Measurements from ENCODE around the gene SLC51A. TPM values are rescaled to one million over a fixed set of nuclear protein-coding genes. Genes with fewer than 3 reads are reported as not detected.
"Not testable (repeated sequence)": the region's sequence is repeated elsewhere in the genome, so short reads cannot be mapped to it uniquely, and the experiment has no call there.

The SLC51A gene
- polyA plus RNA-seq, 1 donor: 7.8 TPM

- DNase-seq: no peak
These were observed 25.4 kb downstream of the SLC51A start for GRCh38 chr3:196241704-196242103.

GRCh38 chr3:196244166-196244565 lies 27.8 kb downstream of the SLC51A start:
- not testable (repeated sequence) for DNase-seq

DNA sequence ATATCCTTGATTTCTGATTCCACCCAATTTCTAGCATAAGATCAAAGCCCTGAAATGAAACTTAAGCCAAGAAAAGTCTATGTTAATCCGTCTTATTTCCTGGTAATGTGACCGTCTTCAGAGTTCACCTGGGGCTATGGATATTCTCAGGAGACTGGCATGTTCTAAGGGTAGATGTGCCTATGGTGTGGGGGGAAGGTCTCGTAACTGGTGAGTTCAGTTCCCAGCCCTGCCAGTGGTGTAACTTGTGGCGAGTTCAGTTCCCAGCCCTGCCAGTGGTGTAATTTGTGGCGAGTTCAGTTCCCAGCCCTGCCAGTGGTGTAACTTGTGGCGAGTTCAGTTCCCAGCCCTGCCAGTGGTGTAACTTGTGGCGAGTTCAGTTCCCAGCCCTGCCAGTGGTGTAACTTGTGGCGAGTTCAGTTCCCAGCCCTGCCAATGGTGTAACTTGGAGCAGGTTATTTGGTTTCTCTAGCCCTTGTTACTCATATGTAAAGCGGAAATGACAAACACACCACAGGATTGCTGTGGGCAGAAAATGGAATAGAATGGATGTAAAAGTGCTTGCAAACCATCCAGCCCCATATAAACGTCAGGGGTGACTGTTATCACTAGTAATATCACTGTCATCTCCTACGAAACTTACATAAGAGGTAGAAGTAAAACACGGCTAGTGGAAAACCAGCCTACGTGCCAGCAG lies 30.4 kb downstream of the SLC51A start:
- DNase-seq: no peak

DNA sequence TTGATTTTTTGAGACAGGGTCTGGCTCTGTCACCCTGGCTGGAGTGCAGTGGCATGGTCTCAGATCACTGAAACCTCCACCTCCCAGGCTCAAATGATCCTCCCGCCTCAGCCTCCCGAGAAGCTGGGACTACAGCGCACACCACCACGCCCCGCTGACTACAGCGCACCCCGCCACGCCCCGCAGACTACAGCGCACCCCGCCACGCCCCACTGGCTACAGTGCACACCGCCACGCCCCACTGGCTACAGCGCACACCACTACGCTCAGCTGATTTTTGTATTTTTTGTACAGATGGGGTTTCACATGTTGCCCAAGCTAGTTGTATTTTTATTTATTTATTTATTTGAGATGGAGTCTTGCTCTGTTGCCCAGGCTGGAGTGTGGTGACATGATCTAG lies 35.6 kb downstream of the SLC51A start:
- DNase-seq: no peak

DNA sequence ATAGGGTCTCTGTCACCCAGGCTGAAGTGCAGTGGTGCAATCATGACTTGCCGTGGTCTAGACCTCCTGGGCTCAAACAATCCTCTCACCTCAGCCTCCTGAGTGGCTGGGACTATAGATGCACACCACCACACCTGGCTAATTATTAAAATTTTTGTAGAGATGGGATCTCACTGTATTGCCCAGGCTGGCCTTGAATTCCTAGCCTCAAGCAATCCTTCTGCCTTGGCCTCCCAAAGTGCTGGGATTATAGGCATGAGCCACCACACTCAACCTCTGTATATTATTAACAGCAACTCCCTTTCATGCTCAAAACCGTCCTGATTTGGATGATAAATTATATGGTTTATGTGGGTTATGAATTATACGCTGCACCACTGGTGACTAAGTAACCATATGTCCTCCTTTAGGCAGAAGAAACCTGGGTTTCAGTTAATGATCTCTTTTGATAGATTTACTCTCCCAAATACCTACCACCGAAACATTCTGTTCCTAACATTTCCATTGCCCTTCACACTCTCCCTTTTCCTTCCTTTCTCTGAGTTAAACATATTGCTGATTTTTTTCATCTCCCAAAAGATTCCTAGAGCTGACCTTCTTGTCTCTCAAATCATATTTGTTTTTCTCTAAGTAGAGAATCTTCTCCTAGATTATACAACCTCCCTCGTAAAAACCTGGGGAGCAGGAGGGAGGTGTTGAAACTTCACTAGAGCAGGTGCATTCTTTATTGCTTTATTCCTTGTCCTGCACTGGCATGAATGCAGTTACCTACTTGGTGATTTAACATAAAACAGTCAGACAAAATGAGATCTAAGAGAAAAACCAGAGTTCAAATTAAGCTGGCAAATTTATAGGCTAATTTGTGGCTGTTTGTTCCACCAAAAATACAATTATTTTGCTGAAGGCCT lies 38.3 kb downstream of the SLC51A start:
- no peak for DNase-seq

DNA sequence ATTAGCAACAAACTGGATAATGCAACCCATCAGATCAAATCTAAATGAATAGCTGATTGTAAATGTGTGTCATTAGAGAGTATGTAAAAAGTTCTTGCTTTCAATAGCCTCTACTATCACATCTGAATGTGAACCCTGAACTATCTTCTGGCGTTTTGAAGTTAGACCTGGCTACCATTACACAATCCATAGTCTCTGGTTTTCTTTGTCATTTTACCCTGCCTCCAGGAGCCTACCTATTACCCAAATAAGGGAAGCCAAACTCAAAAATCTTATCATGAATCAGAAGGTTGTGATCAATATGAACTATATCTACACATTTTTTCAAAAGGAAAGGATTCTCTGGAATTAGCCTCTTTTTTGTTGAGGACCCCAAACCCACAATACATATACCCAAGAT lies 39.4 kb downstream of the SLC51A start:
- no peak for DNase-seq

- no peak for DNase-seq
These were observed 44.5 kb downstream of the SLC51A start for GRCh38 chr3:196260784-196261183.

GRCh38 chr3:196263819-196264218 lies 47.5 kb downstream of the SLC51A start:
- no peak for DNase-seq

DNA sequence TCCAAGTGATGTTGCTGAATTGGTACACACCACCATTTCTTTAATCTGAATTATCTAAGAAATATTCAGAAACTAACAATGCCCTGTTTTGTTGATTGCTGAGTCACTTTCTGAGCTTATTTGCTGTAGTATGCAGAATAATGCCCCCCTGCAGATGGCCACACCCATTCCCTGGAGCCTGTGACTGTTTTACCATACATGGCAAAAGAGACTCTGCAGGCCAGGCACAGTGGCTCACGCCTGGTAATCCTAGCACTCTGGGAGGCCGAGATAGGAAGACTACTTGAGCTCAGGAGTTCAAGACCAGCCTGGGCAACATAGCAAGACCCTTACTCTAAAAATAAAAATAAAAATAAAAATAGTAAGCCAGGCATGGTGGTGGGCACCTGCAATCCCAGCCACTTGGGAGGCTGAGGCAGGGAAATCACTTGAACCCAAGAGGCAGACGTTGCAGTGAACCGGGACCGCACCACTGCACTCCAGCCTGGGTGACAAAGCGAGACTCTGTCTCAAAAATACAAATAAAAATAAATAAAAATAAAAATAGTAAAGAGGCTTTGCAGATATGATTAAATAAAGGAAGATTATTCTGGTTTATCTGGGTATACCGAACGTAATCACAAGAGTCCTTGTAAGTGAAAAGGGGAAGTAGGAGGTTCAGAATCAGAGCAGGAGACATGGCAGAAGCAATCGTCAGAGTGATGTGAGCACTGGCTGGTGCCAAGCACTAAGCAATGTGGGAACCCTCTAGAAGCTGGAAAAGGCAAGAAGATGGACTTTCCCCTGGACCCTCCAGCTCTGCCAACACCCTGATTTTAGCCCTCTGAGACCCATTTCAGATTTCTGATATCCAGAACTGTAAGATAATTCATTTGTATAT lies 52.2 kb downstream of the SLC51A start:
- no peak for DNase-seq

GRCh38 chr3:196270499-196270898 lies 54.2 kb downstream of the SLC51A start:
- no peak for DNase-seq

DNA sequence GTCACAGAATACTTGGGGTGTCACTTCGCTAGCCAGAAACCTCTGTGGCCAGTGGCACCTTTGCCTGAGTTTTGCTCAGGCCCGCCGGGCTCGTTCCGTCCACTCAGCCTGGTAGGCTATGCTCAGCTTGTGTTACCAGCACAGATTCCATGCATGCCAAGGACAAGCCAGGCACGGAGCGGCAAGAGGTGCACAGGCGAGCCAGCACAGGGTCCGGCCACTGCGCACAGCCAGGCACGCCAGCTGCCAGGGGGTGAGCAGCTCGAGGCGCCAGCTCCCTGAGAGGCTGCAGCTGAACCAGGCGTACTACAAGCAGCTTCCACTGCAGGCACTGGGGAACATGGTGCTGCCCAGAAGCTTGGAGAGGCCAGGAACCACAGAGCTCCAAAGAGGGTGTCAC lies 56.5 kb downstream of the SLC51A start:
- DNase-seq: no peak

- no peak for DNase-seq
These were observed 57.3 kb downstream of the SLC51A start for GRCh38 chr3:196273655-196274054.

GRCh38 chr3:196274585-196274984 lies 58.3 kb downstream of the SLC51A start:
- DNase-seq: no peak

GRCh38 chr3:196275126-196275525 lies 58.8 kb downstream of the SLC51A start:
- no peak for DNase-seq

DNA sequence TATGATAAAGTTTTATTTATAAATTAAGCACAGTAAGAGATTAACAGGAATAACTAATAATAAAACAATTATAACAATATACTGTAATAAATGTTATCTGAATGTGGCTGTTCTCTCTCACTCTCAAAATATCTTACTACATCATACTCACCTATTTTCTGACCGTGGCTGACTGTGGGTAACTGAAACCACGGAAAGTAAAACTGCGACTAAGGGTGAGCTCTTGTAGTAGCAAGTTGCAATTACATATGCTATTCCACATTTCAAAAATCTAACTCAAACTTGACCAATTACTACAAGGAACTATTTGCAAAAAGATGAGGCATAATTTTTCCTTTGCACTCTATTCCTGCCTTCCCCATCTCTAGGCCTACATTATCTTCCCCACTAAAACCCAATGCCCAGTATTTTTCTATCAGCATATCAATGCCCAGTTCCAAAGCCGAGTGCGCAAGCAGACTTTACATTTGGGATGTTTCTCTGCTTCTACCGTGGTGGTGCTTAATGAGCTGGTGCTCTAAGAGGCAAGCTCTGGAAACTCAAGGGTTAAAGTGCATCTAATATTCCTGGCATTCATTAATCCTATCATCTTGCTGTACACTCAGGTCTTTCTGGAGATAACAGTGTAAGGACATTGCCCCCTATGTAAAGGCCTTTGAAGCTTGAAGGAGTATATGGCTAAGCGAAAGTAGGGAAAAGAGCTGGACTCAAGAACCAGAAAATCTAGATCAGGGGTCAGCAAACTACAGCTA lies 64.5 kb downstream of the SLC51A start:
- DNase-seq: no peak

GRCh38 chr3:196281962-196282361 lies 65.6 kb downstream of the SLC51A start:
- DNase-seq: no peak

Other genes starting within 250 kb of the SLC51A start
- 45.6 TPM for gene TFRC, start 134.4 kb upstream of the SLC51A start, polyA plus RNA-seq (ENCODE audit: insufficient read length)
- 0.27 TPM for gene ZDHHC19, start 5.1 kb upstream of the SLC51A start, polyA plus RNA-seq (ENCODE audit: insufficient read length)
- gene PCYT1A, start 71.2 kb downstream of the SLC51A start, polyA plus RNA-seq (ENCODE audit: insufficient read length): 43.6 TPM
- gene DYNLT2B, start 101.7 kb downstream of the SLC51A start, polyA plus RNA-seq (ENCODE audit: insufficient read length): 11.5 TPM
- 0.89 TPM for gene TM4SF19, start 121.9 kb downstream of the SLC51A start, polyA plus RNA-seq (ENCODE audit: insufficient read length)
- 19.2 TPM for gene UBXN7, start 215.9 kb downstream of the SLC51A start, polyA plus RNA-seq (ENCODE audit: insufficient read length)

Data from hindlimb muscle (tissue), 1 donor.